ENCODE results near the gene RASEF.

GRCh38 chr9:83019246-83019645 is 43.7 kb downstream of the RASEF start:
- TF ChIP-seq TAF1 (IDR thresholded peaks at IDR 0.05; ENCODE audit: borderline replicate concordance, low read depth, low read length) (no peak), POLR2A (IDR thresholded peaks at IDR 0.05; ENCODE audit: low read depth, low read length) (no peak), POLR2AphosphoS5 (IDR thresholded peaks at IDR 0.05; ENCODE audit: low read depth, low read length) (no peak)

All from GM12892 (cell line).